ENCODE measurements around the gene ANKRD2.

Gene ANKRD2

GRCh38 chr10:97570789-97571471, 1.6 kb upstream of the ANKRD2 start:
- CTCF ChIA-PET, result interaction anchor here (1.3 to 12.7 kb wide), 13 partner anchors 11 to 165 kb away, joined by 3 to 199 read pairs (median 21); partner anchors contain the start of genes C10orf62, HOGA1 and ZFYVE27
- TF ChIP-seq, protein P1, sequence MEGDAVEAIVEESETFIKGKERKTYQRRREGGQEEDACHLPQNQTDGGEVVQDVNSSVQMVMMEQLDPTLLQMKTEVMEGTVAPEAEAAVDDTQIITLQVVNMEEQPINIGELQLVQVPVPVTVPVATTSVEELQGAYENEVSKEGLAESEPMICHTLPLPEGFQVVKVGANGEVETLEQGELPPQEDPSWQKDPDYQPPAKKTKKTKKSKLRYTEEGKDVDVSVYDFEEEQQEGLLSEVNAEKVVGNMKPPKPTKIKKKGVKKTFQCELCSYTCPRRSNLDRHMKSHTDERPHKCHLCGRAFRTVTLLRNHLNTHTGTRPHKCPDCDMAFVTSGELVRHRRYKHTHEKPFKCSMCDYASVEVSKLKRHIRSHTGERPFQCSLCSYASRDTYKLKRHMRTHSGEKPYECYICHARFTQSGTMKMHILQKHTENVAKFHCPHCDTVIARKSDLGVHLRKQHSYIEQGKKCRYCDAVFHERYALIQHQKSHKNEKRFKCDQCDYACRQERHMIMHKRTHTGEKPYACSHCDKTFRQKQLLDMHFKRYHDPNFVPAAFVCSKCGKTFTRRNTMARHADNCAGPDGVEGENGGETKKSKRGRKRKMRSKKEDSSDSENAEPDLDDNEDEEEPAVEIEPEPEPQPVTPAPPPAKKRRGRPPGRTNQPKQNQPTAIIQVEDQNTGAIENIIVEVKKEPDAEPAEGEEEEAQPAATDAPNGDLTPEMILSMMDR (IDR thresholded peaks at IDR 0.05; ENCODE audit: insufficient read depth, low read length, missing control alignments), result no peak
- POLR2A ChIA-PET, result interaction anchor here (0.5 kb wide), 1 partner anchor 116 kb away, joined by 3 read pairs; the partner anchor contains the start of gene AVPI1
- no peak for DNase-seq (ENCODE audit: low read depth, low spot score)
- no peak overlapping the region for H3K4me3 ChIP-seq (ENCODE audit: low read depth, low read length)

DNA sequence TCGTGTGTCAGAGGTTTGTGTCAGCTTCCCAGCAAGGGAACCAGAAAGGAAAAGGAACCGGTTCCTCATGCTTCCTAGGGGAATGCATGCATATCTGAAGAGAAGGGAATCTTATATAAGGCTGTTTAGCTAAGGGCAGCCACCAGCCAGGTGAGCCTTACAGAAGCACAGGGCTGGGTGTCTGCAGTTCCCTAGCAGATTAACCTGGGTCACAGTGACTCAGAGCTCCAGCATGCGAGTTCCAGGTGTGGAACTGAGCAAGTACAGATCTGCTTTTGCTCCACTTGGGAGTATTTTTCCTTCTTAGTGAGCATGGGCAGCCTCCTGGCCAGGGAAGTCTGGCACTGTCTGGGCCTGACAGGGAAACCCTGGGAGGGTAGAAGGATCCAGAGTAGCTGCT, 957 bp upstream of the ANKRD2 start:
- ChIA-PET CTCF (interaction anchor here (0.7 to 12.7 kb wide), 26 partner anchors 10 to 165 kb away, joined by 3 to 199 read pairs (median 6); partner anchors contain the start of genes C10orf62, HOGA1, UBTD1 and ZFYVE27), POLR2A (interaction anchor here (1.2 kb wide), 1 partner anchor 88 kb away, joined by 3 read pairs; no protein-coding TSS in a partner anchor)
- no peak for DNase-seq (ENCODE audit: low read depth, low spot score)
- TF ChIP-seq, protein P1 (IDR thresholded peaks at IDR 0.05; ENCODE audit: insufficient read depth, low read length, missing control alignments), result no peak
- H3K4me3 ChIP-seq (ENCODE audit: low read depth, low read length), result no peak overlapping the region

DNA sequence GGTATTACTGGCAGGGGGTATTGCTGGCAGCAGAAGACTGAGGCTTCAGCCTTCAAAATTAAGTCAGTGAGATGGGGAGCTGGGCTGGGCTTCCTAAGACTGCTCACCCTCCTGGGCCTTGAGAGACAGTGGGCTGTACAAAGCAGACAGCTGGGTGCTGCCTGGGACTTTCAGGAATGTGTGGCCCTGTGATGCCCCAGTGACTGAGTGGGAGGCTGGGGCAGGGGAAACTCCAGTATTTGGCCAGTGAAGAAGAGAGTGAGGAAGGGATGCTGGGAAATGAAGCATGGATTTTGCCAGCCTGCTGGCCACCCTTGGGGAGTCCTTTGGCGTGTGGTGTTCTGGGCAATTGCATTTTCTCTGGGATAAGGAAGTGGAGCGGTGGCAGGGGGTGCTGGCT, 442 bp downstream of the ANKRD2 start:
- ChIA-PET POLR2A (no interaction called here), CTCF (interaction anchor here (0.9 to 12.7 kb wide), 19 partner anchors 8 to 159 kb away, joined by 3 to 199 read pairs (median 6); partner anchors contain the start of genes C10orf62, HOGA1 and MARVELD1)

GRCh38 chr10:97573672-97574071, 1.1 kb downstream of the ANKRD2 start:
- no peak overlapping the region for H3K4me3 ChIP-seq (ENCODE audit: low read depth, low read length)
- TF ChIP-seq, protein P1 (IDR thresholded peaks at IDR 0.05; ENCODE audit: insufficient read depth, low read length, missing control alignments), result no peak
- CTCF ChIA-PET, result interaction anchor here (0.8 to 12.7 kb wide), 9 partner anchors 8 to 158 kb away, joined by 3 to 199 read pairs (median 32); partner anchors contain the start of genes C10orf62, HOGA1 and MARVELD1
- POLR2A ChIA-PET, result no interaction called here
- DNase-seq (ENCODE audit: low read depth, low spot score), result no peak

More for the DNA sequence above, 442 bp downstream of the ANKRD2 start:
- DNase-seq (ENCODE audit: low read depth, low spot score), result no peak
- no peak overlapping the region for H3K4me3 ChIP-seq (ENCODE audit: low read depth, low read length)
- TF ChIP-seq, protein P1 (IDR thresholded peaks at IDR 0.05; ENCODE audit: insufficient read depth, low read length, missing control alignments), result no peak

DNA sequence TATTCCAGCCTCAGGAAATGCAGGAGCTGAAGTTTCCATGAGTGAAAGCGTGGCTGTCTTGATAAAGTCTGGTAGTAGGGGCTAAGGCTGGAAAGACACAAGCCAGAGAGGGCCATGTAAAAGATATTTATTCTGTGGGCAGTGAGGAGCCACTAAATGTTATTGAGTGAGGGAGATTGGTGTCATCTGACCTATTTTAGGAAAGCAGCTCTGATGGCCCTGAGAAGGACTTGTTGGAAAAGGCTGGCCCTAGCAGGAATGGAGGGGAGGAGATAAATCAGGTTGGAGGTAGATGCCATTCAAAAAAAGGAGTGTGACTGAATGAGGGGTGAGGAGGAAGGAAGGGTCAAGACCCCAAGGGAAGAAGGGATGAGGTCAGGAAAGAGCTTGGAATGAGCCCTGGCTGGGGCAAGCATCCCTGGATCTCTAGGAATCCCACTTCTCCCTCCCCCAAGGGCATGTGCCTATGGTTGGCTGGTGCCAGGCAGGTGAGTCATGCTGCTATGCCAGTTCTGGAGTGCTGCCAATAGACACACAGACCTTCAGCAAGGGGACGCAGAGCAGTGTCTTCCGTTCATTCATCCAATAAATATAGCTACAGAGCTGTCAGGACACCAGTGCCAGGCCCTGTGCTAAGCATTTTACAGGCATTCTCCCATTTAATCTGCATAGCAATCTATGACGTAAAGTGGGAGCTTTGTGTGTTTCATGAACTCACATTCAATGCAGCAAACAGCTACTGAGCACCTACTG, 2.0 kb downstream of the ANKRD2 start:
- TF ChIP-seq, protein P1 (IDR thresholded peaks at IDR 0.05; ENCODE audit: insufficient read depth, low read length, missing control alignments), result no peak
- ChIA-PET CTCF (interaction anchor here (0.5 to 12.7 kb wide), 13 partner anchors 10 to 159 kb away, joined by 3 to 199 read pairs (median 5); partner anchors contain the start of genes C10orf62 and HOGA1), POLR2A (interaction anchor here (0.6 to 1.1 kb wide), 2 partner anchors 33 to 761 kb away, joined by 3 read pairs; no protein-coding TSS in a partner anchor)
- peak; percentile 41 for DNase-seq (ENCODE audit: low read depth, low spot score)
- H3K4me3 ChIP-seq (ENCODE audit: low read depth, low read length), result no peak overlapping the region

Measured in AG04449 (cell line).